Amniotic stem cell (primary cell): Measurements from ENCODE around the gene SH3BP2.
"Not testable (repeated sequence)": the region's sequence is repeated elsewhere in the genome, so short reads cannot be mapped to it uniquely, and the experiment has no call there.

Experiments used
- DNase-seq: peaks from one replicate; lab custom pipeline; 2025; lab: John Stamatoyannopoulos, UW

SH3BP2 gene

GRCh38 chr4:2762486-2763370 lies 30.2 kb upstream of the SH3BP2 start:
- DNase-seq = not testable (repeated sequence)

- DNase-seq = no peak
These were observed 29.3 kb upstream of the SH3BP2 start for GRCh38 chr4:2763511-2763967.

- no peak for DNase-seq
These were observed 26.9 kb upstream of the SH3BP2 start for GRCh38 chr4:2765832-2766526.

- DNase-seq = no peak
These were observed 25.7 kb upstream of the SH3BP2 start for GRCh38 chr4:2767046-2767704.

GRCh38 chr4:2767705-2768074 lies 25.2 kb upstream of the SH3BP2 start:
- DNase-seq = no peak

GRCh38 chr4:2768124-2768523 lies 24.8 kb upstream of the SH3BP2 start:
- no peak for DNase-seq

- no peak for DNase-seq
These were observed 24.0 kb upstream of the SH3BP2 start for GRCh38 chr4:2768921-2769336.

GRCh38 chr4:2771264-2771663 lies 21.6 kb upstream of the SH3BP2 start:
- no peak for DNase-seq

GRCh38 chr4:2780643-2781042 lies 12.2 kb upstream of the SH3BP2 start:
- not testable (repeated sequence) for DNase-seq

- DNase-seq = no peak
These were observed 11.0 kb upstream of the SH3BP2 start for GRCh38 chr4:2781911-2782310.

- DNase-seq = no peak
These were observed 9.1 kb upstream of the SH3BP2 start for GRCh38 chr4:2783790-2784189.

- DNase-seq = no peak
These were observed 7.3 kb upstream of the SH3BP2 start for GRCh38 chr4:2785613-2786012.

GRCh38 chr4:2786152-2786671 lies 6.7 kb upstream of the SH3BP2 start:
- DNase-seq = no peak

- no peak for DNase-seq
These were observed 6.1 kb upstream of the SH3BP2 start for GRCh38 chr4:2786794-2787229.

- DNase-seq = no peak
These were observed 5.4 kb upstream of the SH3BP2 start for GRCh38 chr4:2787230-2788100.

- no peak for DNase-seq
These were observed 4.8 kb upstream of the SH3BP2 start for GRCh38 chr4:2788101-2788500.

GRCh38 chr4:2788532-2789103 lies 4.3 kb upstream of the SH3BP2 start:
- DNase-seq = no peak

GRCh38 chr4:2789351-2789750 lies 3.5 kb upstream of the SH3BP2 start:
- DNase-seq = no peak

GRCh38 chr4:2789793-2790582 lies 2.9 kb upstream of the SH3BP2 start:
- no peak for DNase-seq
